Activated T-helper 1 cell treated with anti-CD3 and anti-CD28 coated beads, Interleukin-2, amount 50 U/mL, for 16 hours (primary cell): Measurements from ENCODE around the gene NEK10.
"Not testable (repeated sequence)": the region's sequence is repeated elsewhere in the genome, so short reads cannot be mapped to it uniquely, and the experiment has no call there.

Experiments
- DNase-seq, 2 donors: peaks; one replicate each; pipeline ENCODE4 v3.0.0-alpha.2; 2020; ENCODE audit warnings: low read depth in 1 of 2, low spot score in 1 of 2

NEK10 gene

DNA sequence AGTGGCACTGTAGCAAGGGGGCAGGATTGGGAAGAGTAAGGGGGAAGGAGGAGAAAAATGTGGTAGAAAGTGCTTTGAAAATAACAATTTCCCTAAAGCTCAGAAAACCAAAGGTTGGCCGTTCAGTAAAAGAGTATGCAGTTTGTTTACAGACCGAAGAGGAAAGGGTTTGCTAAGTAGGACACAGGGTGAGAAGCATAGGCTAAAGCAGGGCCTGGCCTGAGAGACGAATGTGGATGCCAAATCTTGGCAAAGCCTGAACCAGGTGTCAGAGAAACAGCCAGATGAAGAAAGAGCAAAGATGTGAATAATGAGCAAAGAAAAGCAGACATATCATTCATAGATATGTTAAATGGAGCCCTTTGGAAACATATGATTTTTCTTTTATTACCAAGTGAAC lies 17.1 kb downstream of the NEK10 start:
- no peak for DNase-seq

DNA sequence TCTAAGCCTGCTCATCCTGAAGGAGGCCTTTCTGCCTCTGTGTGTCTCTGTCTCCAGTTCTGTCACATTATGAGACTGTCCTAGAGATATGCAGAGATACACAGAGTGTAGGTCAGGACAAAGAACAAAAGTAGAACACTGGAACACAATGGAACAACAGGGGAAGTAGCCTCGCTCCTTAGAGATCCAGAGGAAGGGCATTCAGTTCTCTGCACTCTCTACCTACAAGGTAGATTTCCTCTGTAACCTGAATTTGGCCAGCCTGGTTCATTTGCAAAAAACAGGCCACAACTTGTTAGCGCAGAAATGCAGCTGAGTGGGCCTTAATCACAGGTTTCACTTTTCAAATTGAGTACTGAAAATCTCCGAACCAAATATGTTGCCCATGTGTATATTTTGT lies 19.4 kb downstream of the NEK10 start:
- DNase-seq: no peak

DNA sequence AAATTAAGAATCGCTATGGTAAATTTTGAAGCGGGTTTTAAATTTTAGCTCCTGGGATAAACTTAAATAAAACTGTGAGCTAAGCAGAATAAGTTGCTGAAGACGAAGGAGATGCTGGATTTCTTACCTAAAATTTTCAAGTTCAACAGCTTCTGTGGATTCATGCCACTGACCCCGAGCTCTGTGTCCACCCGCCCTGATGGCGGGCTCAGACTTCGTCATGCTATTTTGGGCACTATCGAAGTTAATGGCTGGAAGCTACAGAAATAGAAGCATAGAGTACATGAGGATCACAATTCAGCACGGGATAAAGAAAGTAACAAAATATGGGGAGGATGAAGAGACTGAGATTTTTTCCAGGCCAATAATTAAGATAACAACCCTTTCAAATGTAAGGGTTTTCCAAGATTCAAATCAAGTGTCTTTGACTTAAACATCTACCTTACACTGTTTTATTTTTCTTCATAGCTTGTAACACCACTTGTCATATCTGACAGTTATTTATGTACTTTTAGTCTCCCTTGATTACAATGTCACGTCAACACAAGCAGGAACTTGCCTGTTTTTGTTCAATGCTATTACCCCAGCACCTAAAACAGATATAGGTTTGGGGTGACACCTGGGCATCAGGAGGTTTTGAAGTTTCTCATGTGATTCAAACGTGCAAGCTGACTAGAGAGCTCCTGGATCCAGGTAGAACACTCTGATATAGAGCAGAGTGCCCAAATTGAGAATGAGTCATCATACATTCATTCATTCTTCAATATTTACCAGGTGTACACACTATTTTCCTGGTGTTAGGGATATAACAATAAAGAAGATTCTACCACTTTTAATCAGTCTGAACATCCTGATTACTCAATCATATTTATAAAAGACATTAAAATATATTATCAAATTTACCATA lies 23.0 kb downstream of the NEK10 start:
- no peak for DNase-seq

DNA sequence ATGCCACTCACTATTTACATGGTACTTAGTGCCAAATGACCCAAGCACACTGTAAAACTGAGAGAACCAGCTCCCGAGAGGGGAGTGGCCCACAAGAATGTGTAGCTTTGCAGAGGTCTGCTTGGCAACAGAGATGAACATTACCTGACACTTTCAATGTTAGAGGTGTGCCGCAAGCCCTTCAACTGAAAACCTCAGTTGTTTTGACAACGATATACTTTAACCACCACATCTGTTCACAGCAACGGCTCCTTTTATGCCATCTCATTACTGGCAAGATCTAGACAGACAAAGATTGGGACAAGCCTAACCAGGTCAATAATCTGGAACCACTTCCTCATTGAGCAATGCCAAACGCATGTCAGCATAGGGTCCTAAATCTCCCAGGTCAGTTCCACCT lies 23.7 kb downstream of the NEK10 start:
- DNase-seq: no peak

DNA sequence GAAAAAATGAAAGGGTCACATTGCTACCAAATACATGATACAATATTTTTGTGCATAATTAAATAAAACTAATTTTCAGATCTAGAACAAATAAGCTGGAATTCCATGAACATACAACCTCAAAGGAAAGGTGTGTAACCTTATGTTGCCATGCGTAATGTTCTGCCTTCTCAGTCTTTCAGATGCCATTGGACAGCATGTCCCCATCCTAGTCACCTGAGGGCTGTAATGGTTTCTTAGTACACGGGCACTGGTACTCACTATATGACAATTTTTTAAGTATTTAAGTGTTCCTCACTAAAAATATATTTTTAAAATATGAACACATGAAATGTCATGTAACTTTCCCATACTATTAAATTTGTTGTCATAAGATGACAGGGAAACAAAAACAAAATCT lies 24.1 kb downstream of the NEK10 start:
- no peak for DNase-seq

DNA sequence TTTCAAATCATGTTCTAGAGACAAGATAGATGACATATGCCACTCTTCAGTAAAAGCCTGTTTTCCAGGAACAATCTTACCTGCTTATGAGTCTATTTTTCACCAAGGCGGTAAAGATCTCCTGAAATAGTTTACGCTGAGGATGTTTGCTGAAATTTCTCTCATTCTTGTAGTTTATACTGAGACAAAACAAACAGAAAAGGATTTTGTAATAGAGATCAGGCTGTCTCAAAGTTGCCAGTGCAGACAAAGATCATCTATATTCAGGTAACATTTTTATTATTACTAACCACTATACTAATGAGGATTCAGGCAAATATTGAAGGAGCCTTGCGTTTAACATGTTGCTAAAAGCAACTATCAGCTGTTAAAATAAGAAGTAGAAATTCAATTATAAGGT lies 25.0 kb downstream of the NEK10 start:
- DNase-seq: no peak

DNA sequence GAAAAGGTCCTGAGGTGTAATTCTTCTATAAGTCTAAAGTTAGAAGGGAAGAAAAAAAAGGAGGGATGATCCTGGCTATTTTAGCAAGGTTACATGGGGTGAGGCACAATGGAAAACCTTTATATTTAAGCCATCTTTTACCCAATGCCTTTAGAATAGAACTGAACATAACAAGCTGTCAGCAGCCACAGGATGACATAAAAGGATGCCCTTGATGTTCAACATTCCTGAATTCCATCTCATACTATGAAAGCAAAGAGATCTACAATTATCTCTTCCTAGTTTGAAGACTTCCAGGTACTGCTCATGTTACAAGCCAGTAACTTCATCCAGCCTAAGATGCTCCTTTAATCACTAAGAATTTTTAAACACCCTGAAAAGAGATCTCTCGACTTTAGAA lies 26.9 kb downstream of the NEK10 start:
- DNase-seq: no peak

DNA sequence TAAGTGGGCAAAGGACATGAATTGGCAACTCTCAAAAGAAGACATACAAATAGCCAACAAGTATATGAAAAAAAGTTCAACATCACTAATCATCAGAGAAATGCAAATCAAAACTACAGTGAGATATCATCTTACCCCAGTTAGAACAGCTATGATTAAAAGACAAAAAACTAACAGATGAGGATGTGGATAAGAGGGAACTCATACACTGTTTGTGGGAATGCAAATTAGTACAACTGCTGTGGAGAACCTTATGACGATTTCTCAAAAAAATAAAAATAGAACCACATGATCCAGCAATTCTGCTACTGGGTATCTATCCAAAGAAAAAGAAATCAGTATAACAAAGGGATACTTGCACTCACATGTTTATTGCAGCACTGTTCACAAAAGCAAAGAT lies 28.6 kb downstream of the NEK10 start:
- no peak for DNase-seq

DNA sequence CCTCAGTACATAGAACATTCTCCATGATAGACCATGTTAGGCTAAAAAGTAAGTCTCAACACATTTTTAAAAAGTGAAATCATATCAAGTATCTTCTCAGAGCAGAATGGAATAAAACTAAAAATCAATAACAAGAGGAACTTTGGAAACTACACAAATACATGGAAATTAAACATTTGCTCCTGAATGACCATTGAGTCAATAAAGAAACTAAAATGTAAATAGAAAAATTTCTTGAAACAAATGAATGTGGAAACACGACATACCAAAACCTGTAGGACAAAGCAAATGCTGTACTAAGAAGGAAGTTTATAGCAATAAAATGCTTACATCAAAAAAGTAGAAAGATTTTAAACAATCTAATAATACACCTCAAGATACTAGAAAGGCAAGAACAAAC lies 33.6 kb downstream of the NEK10 start:
- no peak for DNase-seq

DNA sequence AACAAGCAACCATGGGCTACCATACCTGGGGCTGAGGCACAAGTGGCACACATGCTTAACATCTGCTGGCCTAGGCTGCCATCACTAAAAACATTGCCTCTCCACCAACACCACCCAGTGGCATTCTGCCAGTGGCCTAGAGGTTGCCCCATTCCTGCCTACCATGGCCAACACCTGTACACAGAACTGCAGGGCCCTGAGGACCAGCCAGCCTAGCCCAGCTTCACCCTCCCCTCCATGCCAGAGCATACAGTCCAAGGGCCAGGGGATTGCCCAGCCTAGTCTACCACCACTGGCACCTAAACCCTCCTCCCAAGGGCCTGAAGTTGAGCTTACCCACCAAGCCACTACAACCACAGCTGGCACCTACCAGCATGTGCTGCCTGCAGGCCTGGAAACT lies 35.3 kb downstream of the NEK10 start:
- no peak for DNase-seq

DNA sequence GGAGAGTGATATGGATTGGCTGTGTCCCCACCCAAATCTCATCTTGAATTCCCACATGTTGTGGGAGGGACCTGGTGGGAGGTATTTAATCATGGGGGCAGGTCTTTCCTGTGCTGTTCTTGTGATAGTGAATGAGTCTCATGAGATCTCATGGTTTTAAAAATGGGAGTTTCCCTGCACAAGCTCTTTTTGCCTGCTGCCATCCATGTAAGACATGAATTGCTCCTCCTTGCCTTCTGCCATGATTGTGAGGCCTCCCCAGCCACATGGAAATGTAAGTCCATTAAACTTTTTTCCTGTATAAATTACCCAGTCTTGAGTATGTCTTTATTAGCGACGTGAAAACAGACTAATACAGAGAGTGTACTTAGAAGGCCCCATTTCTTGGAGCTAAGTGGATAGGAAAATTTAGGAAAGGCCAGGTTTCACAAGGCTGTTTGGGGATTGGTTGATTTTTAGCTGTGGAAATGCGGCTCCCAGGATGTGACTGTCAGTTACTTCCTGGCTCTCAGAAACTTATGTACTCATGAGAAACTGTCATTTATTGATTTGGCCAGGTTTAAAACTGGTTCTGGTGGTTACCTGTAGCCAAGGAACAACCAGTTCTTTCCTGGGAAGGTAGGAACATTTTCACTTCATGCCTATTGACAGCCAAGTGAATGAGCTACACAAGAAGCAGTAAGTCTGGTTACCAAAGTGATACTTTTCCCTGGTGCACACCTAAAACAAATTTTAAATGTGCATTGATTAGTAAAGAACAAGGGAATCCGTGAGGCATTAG lies 40.0 kb downstream of the NEK10 start:
- DNase-seq: not testable (repeated sequence)

DNA sequence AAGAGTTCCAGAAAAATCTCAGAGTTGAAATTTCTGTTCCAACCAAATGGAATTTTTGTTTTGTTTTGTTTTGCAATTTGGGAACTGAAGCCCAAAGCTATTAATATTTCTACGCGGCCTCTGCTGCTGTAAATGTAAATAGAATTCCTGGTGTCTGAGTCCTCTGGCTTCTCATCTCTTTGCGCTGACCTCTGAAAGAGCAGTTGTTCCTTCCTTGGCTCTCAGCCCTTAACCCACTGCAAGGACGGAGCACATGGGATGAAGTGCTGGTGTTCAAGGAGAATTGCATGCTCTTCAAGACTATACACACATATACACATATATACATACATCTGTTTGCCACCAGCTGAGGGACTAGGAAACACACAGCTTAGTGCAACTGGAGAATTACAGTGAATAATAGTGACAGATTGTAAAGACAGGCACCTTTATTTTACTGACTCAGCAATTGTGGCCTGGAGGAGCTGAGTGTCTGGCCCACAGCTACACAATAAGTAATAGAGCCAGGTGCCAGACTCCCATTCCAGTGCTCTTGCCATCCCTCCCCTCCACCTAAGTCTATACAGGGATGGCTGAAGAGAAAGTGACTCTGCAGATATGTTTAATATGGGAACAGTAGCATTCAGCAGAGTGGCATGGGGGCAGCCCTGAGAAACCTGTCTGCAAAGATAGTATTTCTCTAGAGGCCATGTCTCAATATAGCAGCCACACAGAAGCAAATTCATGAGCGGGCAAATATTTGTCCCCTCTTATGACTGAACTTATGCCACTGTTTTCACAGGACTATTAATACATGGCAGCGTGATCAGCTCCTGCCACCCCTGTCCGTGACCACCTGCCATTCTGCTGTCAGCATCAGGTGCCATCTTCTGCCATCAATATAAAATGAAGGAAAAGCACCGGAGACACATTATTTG lies 42.3 kb downstream of the NEK10 start:
- DNase-seq: no peak

DNA sequence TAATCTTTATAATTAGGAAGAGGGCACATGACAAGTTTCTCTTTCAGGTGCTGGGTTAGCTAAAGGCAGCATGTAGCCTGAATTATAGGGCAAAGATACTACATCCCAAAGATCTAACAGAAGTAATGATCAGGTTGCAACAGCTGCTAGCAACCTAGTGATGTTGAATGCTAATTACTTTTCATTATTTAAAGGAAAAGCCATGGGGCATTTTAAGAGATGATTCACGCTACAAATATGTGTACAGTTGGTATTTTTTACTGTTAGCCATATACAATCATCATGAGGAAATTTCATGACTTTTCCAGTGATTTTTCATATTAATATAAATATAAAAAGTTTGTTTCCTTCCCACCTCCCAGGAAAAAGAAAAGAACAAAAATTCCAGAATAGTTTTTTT lies 43.0 kb downstream of the NEK10 start:
- no peak for DNase-seq

DNA sequence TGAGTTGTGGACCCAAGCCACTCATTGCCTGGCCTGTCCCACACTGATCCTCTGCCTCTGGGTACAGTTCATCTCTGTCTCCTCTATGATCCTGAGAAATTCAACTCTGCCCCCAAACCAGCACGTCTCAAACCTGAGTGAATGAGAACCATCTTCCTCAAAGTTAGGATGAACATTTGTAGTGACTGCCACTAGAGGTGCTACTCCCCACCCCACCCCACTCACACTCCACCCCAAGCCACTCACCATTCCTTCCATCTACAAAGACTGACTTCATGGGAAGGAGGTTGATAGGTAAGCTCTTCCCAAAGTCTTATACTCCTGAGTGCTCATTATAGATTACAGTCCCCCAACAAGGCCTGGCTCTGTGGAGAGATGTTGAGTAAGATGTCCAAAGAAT lies 43.8 kb downstream of the NEK10 start:
- no peak for DNase-seq

DNA sequence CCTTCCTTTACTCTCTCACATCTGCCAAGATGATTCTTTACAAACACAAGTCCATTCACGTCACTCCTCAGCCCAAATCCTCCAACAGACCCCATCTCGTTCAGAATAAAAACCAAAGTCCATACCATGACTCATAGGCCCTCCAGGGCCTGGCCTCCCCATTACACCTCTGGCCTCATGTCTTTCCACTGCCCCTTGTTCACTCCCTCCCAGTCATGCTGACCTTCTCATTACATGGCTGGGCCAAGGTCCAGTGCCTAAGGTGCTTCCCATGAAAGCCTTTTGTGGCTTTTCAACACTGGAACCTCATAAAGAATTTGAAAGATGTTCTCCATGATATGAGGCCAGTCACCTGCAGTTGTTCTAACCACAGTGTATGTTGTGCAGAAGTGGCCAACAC lies 44.5 kb downstream of the NEK10 start:
- no peak for DNase-seq

DNA sequence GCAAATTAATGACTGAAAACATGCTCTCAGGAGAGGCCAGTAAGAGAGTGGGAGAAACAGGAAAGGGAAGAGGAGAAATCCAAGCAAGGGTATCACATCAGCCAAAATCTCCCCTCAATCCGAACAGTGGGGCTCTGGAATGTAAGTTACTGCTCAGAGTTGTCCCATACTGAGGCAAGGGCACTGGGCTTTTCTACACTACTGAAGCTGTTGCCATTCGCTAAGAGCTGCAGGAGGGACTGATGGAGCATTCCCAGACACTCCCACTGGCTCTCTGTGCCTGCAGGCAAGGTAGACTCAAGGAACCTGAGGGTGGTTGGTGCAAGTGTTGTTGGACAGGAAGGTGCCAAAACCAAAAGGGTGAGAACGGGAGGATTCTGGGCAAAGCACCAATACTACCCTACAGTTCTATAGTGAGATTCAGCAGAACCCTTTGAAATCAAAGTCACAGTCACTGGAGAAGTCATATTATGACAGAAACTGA lies 46.1 kb downstream of the NEK10 start:
- DNase-seq: no peak

DNA sequence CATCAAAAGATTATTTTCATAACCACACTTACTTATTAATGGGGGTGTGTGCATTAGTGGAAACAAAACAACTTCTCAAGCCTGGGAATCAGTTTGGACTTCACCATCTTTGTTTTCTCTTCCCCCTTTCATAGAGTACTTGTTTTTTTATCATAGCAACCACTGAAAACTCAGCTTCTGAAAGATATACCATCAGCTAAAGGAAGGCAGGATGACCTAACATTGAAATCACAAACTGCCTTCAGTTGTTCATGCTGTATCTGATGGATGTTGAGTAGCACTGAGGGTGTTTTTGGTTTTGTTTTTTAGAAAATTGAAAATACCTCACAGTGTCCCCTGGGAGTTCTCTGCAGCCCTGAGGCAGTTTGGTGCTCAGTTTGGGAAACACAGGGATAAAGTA lies 46.5 kb downstream of the NEK10 start:
- no peak for DNase-seq

DNA sequence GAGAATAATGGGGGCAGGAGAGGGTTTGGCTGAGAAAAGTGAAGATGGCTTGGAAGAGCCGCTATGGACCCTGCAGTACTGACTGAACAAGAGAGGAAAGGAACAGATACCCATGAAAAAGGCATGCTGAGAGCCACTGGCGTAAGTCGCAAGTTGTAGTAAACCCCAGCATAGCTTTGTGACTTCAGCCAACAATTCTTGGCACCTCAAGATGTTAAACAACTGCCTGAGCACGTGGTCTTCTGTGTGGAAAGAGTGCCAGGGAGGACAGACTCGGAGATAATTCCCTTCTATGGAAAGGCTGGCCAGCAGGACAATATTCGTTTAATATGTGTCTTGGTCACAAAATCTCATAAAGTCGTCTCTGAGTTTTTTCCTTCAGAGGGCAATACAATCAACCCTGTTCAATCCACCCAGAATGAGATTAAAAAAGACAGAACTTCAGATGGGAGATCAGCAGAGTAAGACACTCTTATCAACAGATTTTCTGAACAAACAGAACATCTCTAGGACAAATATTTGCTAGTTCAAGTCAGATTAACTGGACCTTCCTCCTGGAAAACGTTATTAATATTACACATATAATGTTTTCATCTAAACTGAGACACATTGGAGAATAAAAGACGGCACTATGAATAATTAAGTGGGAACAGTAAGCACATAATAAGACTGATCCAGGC lies 49.2 kb downstream of the NEK10 start:
- DNase-seq: no peak

DNA sequence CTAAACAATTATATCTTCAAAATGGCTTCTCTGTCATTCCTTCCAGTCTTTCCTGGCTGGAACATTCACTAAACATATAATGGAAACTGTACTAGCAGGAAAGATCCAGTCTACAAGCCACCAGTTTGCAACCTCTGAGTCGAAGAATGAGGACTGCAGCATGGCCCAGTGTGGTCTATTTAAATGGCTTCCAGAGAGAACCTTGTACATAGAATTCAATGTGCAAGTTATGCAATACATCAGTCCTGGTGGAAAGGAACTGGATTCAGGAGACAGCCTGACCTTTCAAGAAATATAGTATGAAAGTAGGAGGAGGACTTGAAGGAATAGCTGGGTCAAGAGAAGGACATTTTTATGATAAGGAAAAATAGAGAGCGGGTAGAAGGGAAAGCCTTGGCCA lies 49.9 kb downstream of the NEK10 start:
- DNase-seq: no peak

DNA sequence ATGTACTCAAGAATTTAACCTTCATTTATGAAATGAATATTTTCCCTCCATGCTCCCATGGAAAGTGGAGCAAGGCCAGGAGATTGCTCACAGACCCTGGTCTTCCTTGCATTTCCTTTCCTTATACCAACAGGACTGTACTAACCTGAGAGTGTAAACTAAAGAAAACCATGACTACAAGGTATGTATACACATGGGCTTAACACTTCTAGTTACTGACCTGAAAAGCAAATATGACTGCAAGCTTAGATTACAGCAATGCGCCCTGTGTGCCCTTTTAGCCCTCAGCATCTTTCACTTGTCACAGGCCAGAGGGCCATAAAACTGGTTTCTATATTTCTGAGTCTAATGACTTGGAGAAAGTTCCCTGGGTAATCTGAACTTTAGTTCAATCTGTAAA lies 52.1 kb downstream of the NEK10 start:
- DNase-seq: no peak

DNA sequence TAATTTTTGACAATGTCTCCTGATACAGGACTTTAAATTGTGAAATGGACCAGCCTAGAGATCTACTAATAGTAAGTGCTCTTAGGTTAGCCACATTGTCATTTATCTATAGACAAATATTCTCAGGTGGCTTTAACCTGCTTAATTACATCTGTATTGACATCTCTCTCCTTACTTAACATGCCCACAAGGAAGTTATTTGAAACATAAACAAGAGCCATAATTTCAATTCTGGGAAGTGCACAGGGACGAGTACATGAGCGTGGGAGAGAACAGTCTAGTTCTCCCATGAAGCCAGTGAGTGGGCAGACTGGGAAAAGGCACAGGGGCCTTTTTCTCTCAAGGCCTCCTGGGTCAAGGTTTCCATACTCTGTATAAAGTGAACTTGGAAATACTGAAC lies 54.2 kb downstream of the NEK10 start:
- DNase-seq: no peak
